Regular cardiac myocyte (primary cell): ENCODE measurements around the gene PLXNB2. TPM values are rescaled to one million over a fixed set of nuclear protein-coding genes. Genes with fewer than 3 reads are reported as not detected.

Experiments
- total RNA-seq: library from RNA; depleted of rRNA; stranded (reverse); fragments of >200 nt; gene quantifications from 2 replicates; pipeline ENCODE4 v1.2.3, GENCODE V29; 2014

PLXNB2 gene
- 85.1 and 109 TPM in 2 replicates for total RNA-seq

GRCh38 chr22:50306753-50307749 is at the start of gene PLXNB2:
PLXNB2 (minus strand) TSS chr22:50307646; CDS start chr22:50290584, 17,062 bp downstream.

GRCh38 chr22:50342651-50343540 is 35.5 kb upstream of the PLXNB2 start, which contains the start of gene PPP6R2:
PPP6R2 (plus strand) TSS chr22:50343327; CDS start chr22:50393909, 50,582 bp downstream.

GRCh38 chr22:50326956-50327710 is 19.7 kb upstream of the PLXNB2 start, which contains the start of gene DENND6B:
DENND6B (minus strand) TSS chr22:50327012; CDS start chr22:50326988, 24 bp downstream.

GRCh38 chr22:50269970-50270665 is 37.3 kb downstream of the PLXNB2 start, which contains the start of gene MAPK11:
MAPK11 (minus strand) TSS chr22:50270380; CDS start chr22:50270292, 88 bp downstream.

GRCh38 chr22:50261615-50262459 is 45.6 kb downstream of the PLXNB2 start, which contains the start of gene MAPK12:
MAPK12 (minus strand) TSS chr22:50261683; CDS start chr22:50261509, 174 bp downstream.

GRCh38 chr22:50250555-50251476 is 56.6 kb downstream of the PLXNB2 start, which contains the start of gene HDAC10:
HDAC10 (minus strand) TSS chr22:50251265; CDS start chr22:50251032, 233 bp downstream.

GRCh38 chr22:50244420-50245213 is 62.8 kb downstream of the PLXNB2 start, which contains the start of gene TUBGCP6:
TUBGCP6 (minus strand) TSS chr22:50245023; CDS start chr22:50244459, 564 bp downstream.

Other genes starting within 250 kb of the PLXNB2 start
- gene TTLL8, start 249.3 kb downstream of the PLXNB2 start, total RNA-seq, result not detected in 2 replicates
- gene MLC1, start 222.2 kb downstream of the PLXNB2 start, total RNA-seq, result 0.38 and 2.8 TPM in 2 replicates
- gene MOV10L1, start 217.6 kb downstream of the PLXNB2 start, total RNA-seq, result 1.5 and 5.1 TPM in 2 replicates
- gene PANX2, start 136.9 kb downstream of the PLXNB2 start, total RNA-seq, result 0.19 and 0.56 TPM in 2 replicates
- 12.7 and 27.2 TPM in 2 replicates for gene TRABD, start 121.7 kb downstream of the PLXNB2 start, total RNA-seq
- 15.8 and 20.9 TPM in 2 replicates for gene SELENOO, start 106.6 kb downstream of the PLXNB2 start, total RNA-seq
- 28.2 and 29.3 TPM in 2 replicates for gene TUBGCP6, start 62.6 kb downstream of the PLXNB2 start, total RNA-seq
- 14.6 and 20.3 TPM in 2 replicates for gene HDAC10, start 56.4 kb downstream of the PLXNB2 start, total RNA-seq
- 22.0 and 23.7 TPM in 2 replicates for gene MAPK12, start 46.0 kb downstream of the PLXNB2 start, total RNA-seq
- 3.9 and 4.6 TPM in 2 replicates for gene MAPK11, start 37.3 kb downstream of the PLXNB2 start, total RNA-seq
- gene DENND6B, start 19.4 kb upstream of the PLXNB2 start, total RNA-seq, result 1.3 and 2.0 TPM in 2 replicates
- 45.9 and 57.1 TPM in 2 replicates for gene PPP6R2, start 35.7 kb upstream of the PLXNB2 start, total RNA-seq
- gene SBF1, start 167.4 kb upstream of the PLXNB2 start, total RNA-seq, result 60.0 and 64.2 TPM in 2 replicates
- gene ADM2, start 173.9 kb upstream of the PLXNB2 start, total RNA-seq, result 0.58 and 1.1 TPM in 2 replicates
- gene MIOX, start 179.2 kb upstream of the PLXNB2 start, total RNA-seq, result under 0.01 TPM in 1 of 2 replicates, not detected in the other
- 30.7 and 54.3 TPM in 2 replicates for gene LMF2, start 200.1 kb upstream of the PLXNB2 start, total RNA-seq
- 18.3 and 55.2 TPM in 2 replicates for gene NCAPH2, start 200.6 kb upstream of the PLXNB2 start, total RNA-seq
- gene SCO2, start 218.0 kb upstream of the PLXNB2 start, total RNA-seq, result 0.56 and 5.4 TPM in 2 replicates
- 7.1 and 13.5 TPM in 2 replicates for gene TYMP, start 222.4 kb upstream of the PLXNB2 start, total RNA-seq
- gene KLHDC7B, start 238.3 kb upstream of the PLXNB2 start, total RNA-seq, result under 0.01 TPM in 2 replicates